H9 (cell line): Measurements from ENCODE around the gene SOX13. TPM values are rescaled to one million over a fixed set of nuclear protein-coding genes. Genes with fewer than 3 reads are reported as not detected.

Experiments
- DNase-seq: peaks from one replicate; pipeline ENCODE4 v3.0.0-alpha.2; 2017
- H2AFZ ChIP-seq: one replicate; pipeline ENCODE4 v1.6.1; 2013; ENCODE audit warnings: mild to moderate bottlenecking, low read length, control low read depth, moderate library complexity
- H2AK5ac ChIP-seq: 2 replicates; pipeline ENCODE4 v1.6.1; 2013; ENCODE audit warnings: low read length, control low read depth, mixed read lengths; ENCODE audit not compliant: insufficient read length
- H2BK120ac ChIP-seq: one replicate; pipeline ENCODE4 v1.6.1; 2013; ENCODE audit warnings: low read depth, mild to moderate bottlenecking, low read length, control low read depth, inconsistent platforms; ENCODE audit not compliant: poor library complexity, severe bottlenecking
- H2BK12ac ChIP-seq: 2 replicates; pipeline ENCODE4 v1.6.1; 2013; ENCODE audit warnings: low read length, control low read depth, mixed read lengths, low read depth; ENCODE audit not compliant: insufficient read length
- H2BK15ac ChIP-seq: 2 replicates; pipeline ENCODE4 v1.6.1; 2013; ENCODE audit warnings: low read depth, low read length, control low read depth
- H2BK20ac ChIP-seq: one replicate; pipeline ENCODE4 v1.6.1; 2013; ENCODE audit warnings: low read depth, mild to moderate bottlenecking, low read length, control low read depth, inconsistent platforms; ENCODE audit not compliant: poor library complexity, severe bottlenecking
- H2BK5ac ChIP-seq: 2 replicates; pipeline ENCODE4 v1.6.1; 2013; ENCODE audit warnings: low read length, control low read depth, mixed read lengths; ENCODE audit not compliant: insufficient read length
- H3K14ac ChIP-seq: 2 replicates; pipeline ENCODE4 v1.6.1; 2013; ENCODE audit warnings: low read length, control low read depth; ENCODE audit not compliant: insufficient read depth
- H3K18ac ChIP-seq: 2 replicates; pipeline ENCODE4 v1.6.1; 2013; ENCODE audit warnings: low read depth, mild to moderate bottlenecking, mixed read lengths, low read length, control low read depth; ENCODE audit not compliant: insufficient read length
- H3K23ac ChIP-seq: 2 replicates; pipeline ENCODE4 v1.6.1; 2013; ENCODE audit warnings: low read length, control low read depth, mixed read lengths, low read depth; ENCODE audit not compliant: insufficient read length
- H3K23me2 ChIP-seq: 2 replicates; pipeline ENCODE4 v1.6.1; 2013; ENCODE audit warnings: low read depth, mild to moderate bottlenecking, mixed read lengths, low read length, control low read depth; ENCODE audit not compliant: insufficient read length, poor library complexity, severe bottlenecking
- H3K27ac ChIP-seq: 2 replicates; pipeline ENCODE4 v1.5.1; 2013; ENCODE audit warnings: low read length, control low read depth, mixed read lengths, low read depth; ENCODE audit not compliant: insufficient read length
- H3K27me3 ChIP-seq: 2 replicates; pipeline ENCODE4 v1.6.1; 2013; ENCODE audit warnings: low read length, control low read depth, inconsistent platforms; ENCODE audit not compliant: insufficient read depth
- H3K4ac ChIP-seq: 2 replicates; pipeline ENCODE4 v1.6.1; 2013; ENCODE audit warnings: low read depth, mild to moderate bottlenecking, control low read depth, inconsistent platforms, low read length, moderate library complexity
- H3K4me1 ChIP-seq: 2 replicates; pipeline ENCODE4 v1.6.1; 2013; ENCODE audit warnings: low read length, control low read depth, inconsistent platforms; ENCODE audit not compliant: insufficient read depth
- H3K4me2 ChIP-seq: 2 replicates; pipeline ENCODE4 v1.6.1; 2013; ENCODE audit warnings: low read length, control low read depth, mixed read lengths; ENCODE audit not compliant: insufficient read length, insufficient read depth
- H3K56ac ChIP-seq: 2 replicates; pipeline ENCODE4 v1.6.1; 2013; ENCODE audit warnings: low read depth, mild to moderate bottlenecking, mixed read lengths, low read length, control low read depth; ENCODE audit not compliant: insufficient read length
- H3K79me1 ChIP-seq: 2 replicates; pipeline ENCODE4 v1.6.1; 2013; ENCODE audit warnings: low read depth, mild to moderate bottlenecking, moderate library complexity, low read length, control low read depth, inconsistent platforms; ENCODE audit not compliant: insufficient read depth, poor library complexity, severe bottlenecking
- H3K79me2 ChIP-seq: 2 replicates; pipeline ENCODE4 v1.6.1; 2013; ENCODE audit warnings: low read length, control low read depth, inconsistent platforms; ENCODE audit not compliant: insufficient read depth
- H3K9ac ChIP-seq: 2 replicates; pipeline ENCODE4 v1.6.1; 2013; ENCODE audit warnings: low read length, control low read depth, mixed read lengths; ENCODE audit not compliant: insufficient read length; ENCODE audit errors: extremely low read depth
- H3K9me3 ChIP-seq: one replicate; pipeline ENCODE4 v1.6.1; 2013; ENCODE audit warnings: low read depth, low read length, inconsistent platforms; ENCODE audit not compliant: control insufficient read depth
- H3T11ph ChIP-seq: one replicate; pipeline ENCODE4 v1.6.1; 2013; ENCODE audit warnings: mild to moderate bottlenecking, low read length, control low read depth, inconsistent platforms
- H4K20me1 ChIP-seq: one replicate; pipeline ENCODE4 v1.6.1; 2013; ENCODE audit not compliant: control insufficient read depth, insufficient read length, insufficient read depth
- H4K5ac ChIP-seq: 2 replicates; pipeline ENCODE4 v1.6.1; 2013; ENCODE audit warnings: low read depth, mild to moderate bottlenecking, mixed read lengths, low read length, control low read depth; ENCODE audit not compliant: insufficient read length
- H4K8ac ChIP-seq: replicated peaks from 2 replicates; pipeline ENCODE4 v1.6.1; 2013; ENCODE audit warnings: low read length, control low read depth, mixed read lengths, low read depth; ENCODE audit not compliant: insufficient read length
- H4K91ac ChIP-seq: 2 replicates; pipeline ENCODE4 v1.6.1; 2013; ENCODE audit warnings: low read depth, mild to moderate bottlenecking, moderate library complexity, mixed read lengths, low read length, control low read depth; ENCODE audit not compliant: insufficient read length
- H3K27ac Mint-ChIP-seq, 3 experiments: 2 replicates in 2 of 3; 3 replicates in 1 of 3; pipeline ENCODE4 v1.8.0; 2020 to 2021; ENCODE audit warnings: mixed read lengths in 3 of 3, mild to moderate bottlenecking in 1 of 3, moderate library complexity in 1 of 3
- H3K27me3 Mint-ChIP-seq: 2 replicates; pipeline ENCODE4 v1.8.0; 2021; ENCODE audit warnings: low read depth, mild to moderate bottlenecking, moderate library complexity, mixed read lengths
- H3K36me3 Mint-ChIP-seq, 3 experiments: 2 replicates in 2 of 3; 3 replicates in 1 of 3; pipeline ENCODE4 v1.8.0; 2020 to 2021; ENCODE audit warnings: low read depth in 3 of 3, mixed read lengths in 3 of 3; ENCODE audit not compliant: insufficient read depth in 1 of 3
- H3K4me1 Mint-ChIP-seq, 2 experiments: 2 replicates each; pipeline ENCODE4 v1.8.0; 2020; ENCODE audit warnings: mixed read lengths in 2 of 2
- H3K4me3 Mint-ChIP-seq, 2 experiments: 2 replicates in 1 of 2; 3 replicates in 1 of 2; pipeline ENCODE4 v1.8.0; 2020 to 2021; ENCODE audit warnings: mild to moderate bottlenecking in 2 of 2, mixed read lengths in 2 of 2, moderate library complexity in 1 of 2
- H3K9me3 Mint-ChIP-seq, 2 experiments: 2 replicates in 1 of 2; 3 replicates in 1 of 2; pipeline ENCODE4 v1.8.0; 2020; ENCODE audit warnings: mild to moderate bottlenecking in 2 of 2, mixed read lengths in 2 of 2, moderate library complexity in 1 of 2
- WGBS: extraction: QIAGEN DNeasy Blood & Tissue Kit; methylation state at CpG from one replicate; pipeline ENCODE4 v1.1.7; 2013; ENCODE audit warnings: missing lambda C conversion rate, low lambda C conversion rate, mixed read lengths; ENCODE audit not compliant: insufficient read length; ENCODE audit errors: extremely low coverage; 5-methylcytosine and 5-hydroxymethylcytosine counted together
- total RNA-seq: library from RNA; stranded (reverse); gene quantifications from 2 replicates; pipeline ENCODE4 v1.2.1, GENCODE V29; 2021
- TF ChIP-seq, protein P1 (sequence below): fragments of 200-600 bp; sonication (generic); conservative IDR thresholded peaks from 3 replicates; pipeline ENCODE4 v1.8.0; 2021; ENCODE audit warnings: antibody characterized with exemption, mild to moderate bottlenecking

Gene SOX13
- total RNA-seq, 1 experiment from 2014 or later, result 120 TPM

DNA sequence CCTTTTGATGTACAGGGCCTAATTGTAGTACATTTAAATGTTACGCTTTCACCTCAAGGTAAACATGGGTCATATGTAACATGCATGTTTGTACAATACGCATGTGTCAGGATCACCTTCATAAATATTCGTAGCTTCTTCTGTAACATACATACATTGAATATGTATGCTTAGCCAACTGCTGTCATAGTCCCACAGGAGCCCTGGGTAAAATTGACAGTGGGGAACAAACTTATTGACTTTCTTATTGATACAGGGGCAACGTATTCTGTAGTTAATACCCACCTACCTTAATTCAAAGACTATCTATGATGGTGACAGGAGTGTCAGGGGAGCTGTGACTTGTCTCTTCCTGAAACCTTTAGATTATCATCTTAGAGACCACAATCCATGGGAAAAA lies 96.9 kb downstream of the SOX13 start:
- H3K4me3 Mint-ChIP-seq, result no peak overlapping the region
- no peak overlapping the region for H3K27ac ChIP-seq
- peaks cover 0 to 17% (median 8%) of the 10 kb centered on the region in 3 experiments; a peak in 5 of 7 replicates for H3K36me3 Mint-ChIP-seq
- no peak overlapping the region for H3K18ac ChIP-seq
- no peak overlapping the region for H3K9ac ChIP-seq
- H2BK20ac ChIP-seq, result no peak overlapping the region
- no peak overlapping the region for H2BK12ac ChIP-seq
- no peak overlapping the region for H2BK120ac ChIP-seq
- TF ChIP-seq, protein P1, sequence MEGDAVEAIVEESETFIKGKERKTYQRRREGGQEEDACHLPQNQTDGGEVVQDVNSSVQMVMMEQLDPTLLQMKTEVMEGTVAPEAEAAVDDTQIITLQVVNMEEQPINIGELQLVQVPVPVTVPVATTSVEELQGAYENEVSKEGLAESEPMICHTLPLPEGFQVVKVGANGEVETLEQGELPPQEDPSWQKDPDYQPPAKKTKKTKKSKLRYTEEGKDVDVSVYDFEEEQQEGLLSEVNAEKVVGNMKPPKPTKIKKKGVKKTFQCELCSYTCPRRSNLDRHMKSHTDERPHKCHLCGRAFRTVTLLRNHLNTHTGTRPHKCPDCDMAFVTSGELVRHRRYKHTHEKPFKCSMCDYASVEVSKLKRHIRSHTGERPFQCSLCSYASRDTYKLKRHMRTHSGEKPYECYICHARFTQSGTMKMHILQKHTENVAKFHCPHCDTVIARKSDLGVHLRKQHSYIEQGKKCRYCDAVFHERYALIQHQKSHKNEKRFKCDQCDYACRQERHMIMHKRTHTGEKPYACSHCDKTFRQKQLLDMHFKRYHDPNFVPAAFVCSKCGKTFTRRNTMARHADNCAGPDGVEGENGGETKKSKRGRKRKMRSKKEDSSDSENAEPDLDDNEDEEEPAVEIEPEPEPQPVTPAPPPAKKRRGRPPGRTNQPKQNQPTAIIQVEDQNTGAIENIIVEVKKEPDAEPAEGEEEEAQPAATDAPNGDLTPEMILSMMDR, result no peak
- no peak overlapping the region for H4K91ac ChIP-seq
- H3K56ac ChIP-seq, result no peak overlapping the region
- H3K27me3 Mint-ChIP-seq, result peaks cover 23% of the 10 kb centered on the region
- H2BK15ac ChIP-seq, result no peak overlapping the region
- no peak overlapping the region for H3K4me2 ChIP-seq
- no peaks in the 10 kb centered on the region for H3K27me3 ChIP-seq
- no peaks in the 10 kb centered on the region for H3K79me2 ChIP-seq
- no peak overlapping the region for H3K14ac ChIP-seq
- no peak overlapping the region for H2AFZ ChIP-seq
- no peaks in the 10 kb centered on the region for H3K79me1 ChIP-seq
- H3K4me1 ChIP-seq, result no peaks in the 10 kb centered on the region
- H3K9me3 Mint-ChIP-seq, result peaks cover 32 to 37% of the 10 kb centered on the region in 2 experiments
- H4K5ac ChIP-seq, result no peak overlapping the region
- no peak overlapping the region for H3K23ac ChIP-seq
- WGBS, result no CpG with 5 or more reads among the region's 4 CpGs
- no peak overlapping the region for H2BK5ac ChIP-seq
- H3T11ph ChIP-seq, result no peak overlapping the region
- no peaks in the 10 kb centered on the region for H3K4me1 Mint-ChIP-seq
- no peak overlapping the region for H2AK5ac ChIP-seq
- DNase-seq, result no peak
- no peaks in the 10 kb centered on the region for H3K23me2 ChIP-seq
- H3K27ac Mint-ChIP-seq, result no peak overlapping the region
- peaks cover 21% of the 10 kb centered on the region for H3K9me3 ChIP-seq
- H4K8ac ChIP-seq, result no peak overlapping the region
- H4K20me1 ChIP-seq, result no peaks in the 10 kb centered on the region
- H3K4ac ChIP-seq, result no peak overlapping the region
